Measurements from ENCODE around the gene B3GNT4.

The B3GNT4 gene

GRCh38 chr12:122206976-122207375, 3.5 kb downstream of the B3GNT4 start:
- H3K9me3 ChIP-seq = no peaks in the 10 kb centered on the region
- peaks cover 49% of the 10 kb centered on the region for H3K36me3 ChIP-seq
- H3K4me1 ChIP-seq = peaks cover 7% of the 10 kb centered on the region
- no peak for DNase-seq
- peaks cover 19% of the 10 kb centered on the region for H3K27me3 ChIP-seq
- H3K4me3 ChIP-seq (ENCODE audit: low read depth, low read length) = no peak overlapping the region
- TF ChIP-seq CTCF (IDR thresholded peaks at IDR 0.05; ENCODE audit: low read depth, low read length) = no peak

- H3K9me3 ChIP-seq = no peaks in the 10 kb centered on the region
- H3K27me3 ChIP-seq = peaks cover 19% of the 10 kb centered on the region
- H3K4me3 ChIP-seq (ENCODE audit: low read depth, low read length) = no peak overlapping the region
- TF ChIP-seq CTCF (IDR thresholded peaks at IDR 0.05; ENCODE audit: low read depth, low read length) = no peak
- DNase-seq = no peak
- peaks cover 53% of the 10 kb centered on the region for H3K36me3 ChIP-seq
- H3K4me1 ChIP-seq = peaks cover 6% of the 10 kb centered on the region
Observed at GRCh38 chr12:122207391-122207790, 3.9 kb downstream of the B3GNT4 start.

- no peaks in the 10 kb centered on the region for H3K9me3 ChIP-seq
- no peak for DNase-seq
- peaks cover 60% of the 10 kb centered on the region for H3K36me3 ChIP-seq
- no peak for TF ChIP-seq CTCF (IDR thresholded peaks at IDR 0.05; ENCODE audit: low read depth, low read length)
- no peaks in the 10 kb centered on the region for H3K4me1 ChIP-seq
- no peak overlapping the region for H3K4me3 ChIP-seq (ENCODE audit: low read depth, low read length)
- H3K27me3 ChIP-seq = peaks cover 19% of the 10 kb centered on the region
Observed at GRCh38 chr12:122208073-122208820, 4.7 kb downstream of the B3GNT4 start.

DNA sequence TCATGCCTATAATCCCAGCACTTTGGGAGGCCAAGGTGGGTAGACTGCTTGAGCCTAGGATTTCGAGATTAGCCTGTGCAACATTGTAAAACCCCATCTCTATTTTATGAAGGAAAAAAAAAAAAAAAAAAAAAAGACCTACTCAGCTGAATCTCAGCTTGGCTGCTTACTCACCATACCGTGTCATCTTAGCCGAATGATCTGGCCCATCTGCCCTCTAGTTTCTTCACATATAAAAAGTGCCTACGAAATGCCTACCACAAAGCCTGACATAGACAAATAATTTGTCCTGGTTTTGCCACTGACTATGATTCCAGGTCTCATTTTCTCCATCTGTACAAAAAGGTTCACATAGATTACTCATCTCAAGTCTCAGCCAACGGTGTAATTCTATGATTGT, 12.3 kb downstream of the B3GNT4 start:
- Histone ChIP-seq H3K27me3 (no peaks in the 10 kb centered on the region), H3K36me3 (peaks cover 85% of the 10 kb centered on the region), H3K4me1 (no peaks in the 10 kb centered on the region), H3K9me3 (no peaks in the 10 kb centered on the region), H3K4me3 (ENCODE audit: low read depth, low read length) (no peak overlapping the region)
- TF ChIP-seq CTCF (IDR thresholded peaks at IDR 0.05; ENCODE audit: low read depth, low read length) = no peak
- DNase-seq = no peak

- no peaks in the 10 kb centered on the region for H3K4me1 ChIP-seq
- no peaks in the 10 kb centered on the region for H3K9me3 ChIP-seq
- H3K36me3 ChIP-seq = peaks cover 87% of the 10 kb centered on the region
- no peak for DNase-seq
- no peak for TF ChIP-seq CTCF (IDR thresholded peaks at IDR 0.05; ENCODE audit: low read depth, low read length)
- H3K27me3 ChIP-seq = no peaks in the 10 kb centered on the region
- H3K4me3 ChIP-seq (ENCODE audit: low read depth, low read length) = no peak overlapping the region
Observed at GRCh38 chr12:122216445-122216844, 12.9 kb downstream of the B3GNT4 start.

GRCh38 chr12:122225683-122226365, 22.3 kb downstream of the B3GNT4 start, which contains the start of gene DIABLO:
Gene DIABLO (minus strand): TSS chr12:122226052. CDS start chr12:122226014, 38 bp downstream.
- H3K36me3 ChIP-seq = peaks cover 38% of the 10 kb centered on the region
- H3K9me3 ChIP-seq = no peaks in the 10 kb centered on the region
- H3K4me1 ChIP-seq = peaks cover 10% of the 10 kb centered on the region
- H3K4me3 ChIP-seq (ENCODE audit: low read depth, low read length) = peak within 1 kb of the TSS; percentile 94
- peak; percentile 100 for DNase-seq
- no peak for TF ChIP-seq CTCF (IDR thresholded peaks at IDR 0.05; ENCODE audit: low read depth, low read length)
- H3K27me3 ChIP-seq = no peaks in the 10 kb centered on the region

All from BE2C (cell line).